NCI-H460 (cell line): Measurements from ENCODE around the gene ZCCHC3. TPM values are rescaled to one million over a fixed set of nuclear protein-coding genes. Genes with fewer than 3 reads are reported as not detected.
"Not testable (repeated sequence)": the region's sequence is repeated elsewhere in the genome, so short reads cannot be mapped to it uniquely, and the experiment has no call there.

Experiments used
- DNase-seq: peaks from one replicate; pipeline ENCODE4 v3.0.0-alpha.2; 2016; ENCODE audit warnings: low read depth; ENCODE audit errors: extremely low read depth
- total RNA-seq: library from RNA; depleted of rRNA; stranded (reverse); fragments of >200 nt; shearing (Covaris generic); gene quantifications from 2 replicates; pipeline ENCODE4 v1.2.3, GENCODE V29; 2014; rRNA removed

The ZCCHC3 gene
- total RNA-seq, 1 experiment from 2014 or later, result 20.9 TPM

DNA sequence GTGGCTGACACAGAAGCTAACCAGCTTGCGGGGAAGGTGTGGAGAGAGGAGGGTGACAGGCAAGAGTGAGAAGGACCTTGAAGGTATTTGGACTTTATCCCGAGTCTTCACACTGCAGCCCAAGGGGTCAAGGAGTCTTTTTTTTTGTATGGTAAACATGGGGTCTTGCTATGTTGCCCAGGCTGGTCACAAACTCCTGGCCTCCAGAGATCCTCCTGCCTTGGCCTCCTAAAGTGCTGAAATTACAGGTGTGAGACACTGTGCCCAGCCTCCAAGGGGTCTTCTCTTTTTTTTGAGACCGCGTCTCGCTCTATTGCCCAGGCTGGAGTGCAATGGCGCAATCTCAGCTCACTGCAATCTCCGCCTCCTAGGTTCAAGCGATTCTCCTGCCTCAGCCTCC is 37.2 kb downstream of the ZCCHC3 start:
- no peak for DNase-seq

DNA sequence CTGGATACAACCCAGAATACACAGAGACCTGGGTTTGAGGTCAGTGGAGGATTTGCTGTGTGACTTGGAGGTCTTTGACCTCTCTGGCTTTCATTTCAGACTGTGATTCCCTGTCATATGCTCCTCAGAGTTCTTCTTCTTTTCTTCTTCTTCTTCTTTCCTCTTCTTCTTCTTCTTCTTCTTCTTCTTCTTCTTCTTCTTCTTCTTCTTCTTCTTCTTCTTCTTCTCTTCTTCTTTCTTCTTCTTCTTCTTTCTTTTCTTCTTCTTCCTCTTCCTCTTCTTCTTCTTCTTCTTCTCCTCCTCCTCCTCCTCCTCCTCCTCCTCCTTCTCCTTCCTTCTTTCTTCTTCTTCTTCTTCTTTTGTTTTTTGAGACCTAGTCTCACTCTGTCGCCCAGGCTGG is 38.7 kb downstream of the ZCCHC3 start:
- not testable (repeated sequence) for DNase-seq

DNA sequence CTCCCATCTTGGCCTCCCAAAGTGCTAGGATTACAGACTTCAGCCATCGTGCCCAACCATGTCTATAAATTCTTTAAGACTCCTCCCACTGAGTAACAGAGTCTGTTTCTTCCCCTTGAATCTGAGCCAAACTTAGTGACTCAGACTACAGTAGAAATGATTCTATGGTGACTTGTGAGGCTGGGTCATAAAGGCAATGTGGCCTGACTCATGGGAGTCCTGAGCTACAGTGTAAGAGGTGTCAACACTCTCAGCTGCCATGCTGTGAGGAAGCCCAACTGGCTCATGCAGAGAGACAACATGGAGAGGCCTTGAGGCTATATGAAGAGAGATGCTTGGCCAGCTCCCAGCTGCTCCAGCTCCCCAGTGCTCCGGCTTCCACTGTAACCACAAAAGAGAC is 44.3 kb downstream of the ZCCHC3 start:
- DNase-seq, result peak; percentile 83

- DNase-seq, result no peak
These were observed 45.7 kb downstream of the ZCCHC3 start for GRCh38 chr20:343107-343506.

- no peak for DNase-seq
These were observed 48.8 kb downstream of the ZCCHC3 start for GRCh38 chr20:346033-346639.

- no peak for DNase-seq
These were observed 49.4 kb downstream of the ZCCHC3 start, which contains the start of gene NRSN2 for GRCh38 chr20:346640-347316. Gene NRSN2, plus strand, starts transcription at chr20:347111. Its CDS starts 2,533 bp downstream, at chr20:349644.

GRCh38 chr20:347317-347639 is 49.9 kb downstream of the ZCCHC3 start:
- DNase-seq, result no peak

DNA sequence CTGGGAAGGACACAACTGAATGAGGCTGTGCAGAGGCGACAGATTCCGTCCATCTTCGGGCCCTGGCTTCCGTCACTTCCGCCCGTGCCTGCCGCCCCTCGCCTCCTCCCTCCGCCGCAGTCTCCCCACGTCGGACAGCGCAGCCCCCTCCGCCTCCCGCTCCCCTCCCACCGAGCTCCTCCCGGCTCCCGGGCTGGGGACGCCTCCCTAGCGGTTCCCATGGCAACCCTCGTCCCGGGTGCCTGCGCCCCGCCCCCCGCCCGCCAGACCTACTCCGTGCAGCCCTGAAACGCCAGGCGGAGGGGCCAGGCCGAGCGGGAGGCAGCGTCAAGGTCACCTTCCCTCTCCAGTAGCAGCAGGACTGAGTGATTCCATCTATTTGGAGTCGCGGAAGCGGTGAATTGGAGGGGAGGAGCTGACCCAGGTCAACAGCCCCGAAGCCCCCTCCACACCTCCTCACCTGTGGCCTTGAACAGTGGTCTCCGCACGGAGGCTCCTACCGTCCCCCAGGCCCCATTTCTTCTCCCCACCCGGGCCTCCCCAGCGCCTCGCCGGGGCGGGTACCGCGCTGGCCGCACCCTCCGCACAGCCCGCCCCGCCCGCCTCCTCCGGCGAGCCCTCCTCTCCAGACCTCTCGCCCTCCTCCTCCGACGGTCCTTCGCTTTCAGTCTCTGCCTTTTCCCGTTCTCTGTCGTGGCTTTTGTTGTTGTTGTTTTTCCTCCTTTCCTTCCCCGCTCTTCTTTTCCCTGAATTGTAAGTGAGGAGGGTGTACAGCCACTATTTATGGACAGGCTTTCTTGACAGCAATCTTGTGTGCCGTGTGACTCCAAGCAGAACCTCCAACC is 50.5 kb downstream of the ZCCHC3 start:
- peak; percentile 91 for DNase-seq

DNA sequence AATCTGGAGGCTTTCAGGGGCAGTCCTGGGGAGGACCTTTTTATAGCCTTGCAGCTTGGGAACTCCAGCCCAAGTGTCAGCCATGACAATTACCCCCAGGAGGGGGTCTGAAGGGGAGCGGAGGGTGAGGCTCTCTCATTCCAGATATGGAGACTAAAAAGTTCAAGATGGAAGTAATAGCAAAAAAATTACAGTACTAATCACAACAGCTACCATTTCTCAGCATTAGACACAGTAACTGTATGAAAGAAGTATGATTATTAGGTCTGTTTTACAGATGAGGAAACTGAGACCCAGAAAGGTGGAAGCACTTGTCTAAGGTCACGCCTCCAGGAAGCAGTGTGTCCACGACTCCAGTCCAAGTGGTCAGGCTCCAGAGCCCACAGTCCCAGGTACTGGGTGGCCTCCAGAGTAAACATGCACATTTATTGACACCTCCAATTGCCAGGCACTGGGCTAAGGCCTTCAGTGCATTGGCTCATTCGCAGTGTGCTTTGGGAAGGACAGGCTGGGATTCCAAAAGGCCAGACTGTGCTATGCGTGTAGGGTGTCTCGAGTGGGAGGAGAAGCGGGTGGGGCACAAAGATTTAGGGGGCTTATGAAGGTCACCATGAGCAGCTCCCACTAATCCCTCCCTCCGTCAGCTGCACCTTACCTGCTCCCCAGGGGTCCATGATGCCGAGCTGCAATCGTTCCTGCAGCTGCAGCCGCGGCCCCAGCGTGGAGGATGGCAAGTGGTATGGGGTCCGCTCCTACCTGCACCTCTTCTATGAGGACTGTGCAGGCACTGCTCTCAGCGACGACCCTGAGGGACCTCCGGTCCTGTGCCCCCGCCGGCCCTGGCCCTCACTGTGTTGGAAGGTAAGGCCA is 51.8 kb downstream of the ZCCHC3 start:
- DNase-seq, result no peak

Other genes with a start within 250 kb of the ZCCHC3 start
- not detected in 2 replicates for gene DEFB125, start 209.9 kb upstream of the ZCCHC3 start, total RNA-seq
- gene DEFB126, start 155.0 kb upstream of the ZCCHC3 start, total RNA-seq, result not detected in 2 replicates
- gene DEFB127, start 140.1 kb upstream of the ZCCHC3 start, total RNA-seq, result not detected in 2 replicates
- not detected in 2 replicates for gene DEFB128, start 107.9 kb upstream of the ZCCHC3 start, total RNA-seq
- not detected in 2 replicates for gene DEFB129, start 70.3 kb upstream of the ZCCHC3 start, total RNA-seq
- gene DEFB132, start 39.8 kb upstream of the ZCCHC3 start, total RNA-seq, result not detected in 2 replicates
- gene C20orf96, start 6.8 kb upstream of the ZCCHC3 start, total RNA-seq, result 1.0 and 3.4 TPM in 2 replicates
- gene SOX12, start 28.0 kb downstream of the ZCCHC3 start, total RNA-seq, result 11.0 and 11.1 TPM in 2 replicates
- gene NRSN2, start 49.5 kb downstream of the ZCCHC3 start, total RNA-seq, result 16.3 and 26.4 TPM in 2 replicates
- 433 and 534 TPM in 2 replicates for gene TRIB3, start 83.2 kb downstream of the ZCCHC3 start, total RNA-seq
- 211 and 227 TPM in 2 replicates for gene RBCK1, start 110.7 kb downstream of the ZCCHC3 start, total RNA-seq
- gene TBC1D20, start 165.0 kb downstream of the ZCCHC3 start, total RNA-seq, result 24.6 and 27.5 TPM in 2 replicates
- gene CSNK2A1, start 246.2 kb downstream of the ZCCHC3 start, total RNA-seq, result 108 and 124 TPM in 2 replicates